ENCODE results near the gene ETHE1. TPM values are rescaled to one million over a fixed set of nuclear protein-coding genes. Genes with fewer than 3 reads are reported as not detected.

The ETHE1 gene
- total RNA-seq, 4 donors from 2014 or later: 33.3 to 55.9 (median 52.3) TPM

DNA sequence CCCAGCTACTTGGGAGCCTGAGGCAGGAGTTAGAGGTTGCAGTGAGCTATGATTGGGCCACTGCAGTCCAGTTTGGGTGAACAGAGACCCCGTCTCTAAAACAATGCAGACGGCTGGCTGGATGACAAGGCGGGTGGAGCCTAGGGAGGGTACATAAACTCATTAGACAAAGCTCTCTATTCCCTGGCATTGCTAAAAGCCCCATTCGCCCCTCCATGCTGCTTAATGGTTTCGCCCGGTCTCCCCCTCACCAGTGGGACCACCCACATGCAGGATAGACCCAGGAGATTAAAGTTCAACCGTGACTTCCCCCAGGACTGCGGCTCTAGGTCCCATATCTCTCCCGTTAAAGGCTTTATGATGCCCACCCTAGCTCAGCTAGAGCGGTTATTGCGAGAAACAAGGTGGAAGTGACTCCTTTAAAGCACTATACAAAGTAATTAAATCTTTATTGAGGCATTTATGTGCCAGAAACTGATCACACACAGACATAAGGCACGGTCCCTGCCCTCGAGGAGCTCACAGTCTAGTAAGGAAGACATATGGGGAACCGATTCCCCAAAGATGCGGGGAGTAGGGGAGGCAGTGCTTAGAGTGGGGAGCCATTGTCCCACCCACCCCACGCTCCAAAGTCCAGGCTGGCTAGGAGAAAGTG, 66.5 kb downstream of the ETHE1 start:
- TF ChIP-seq, protein P1, sequence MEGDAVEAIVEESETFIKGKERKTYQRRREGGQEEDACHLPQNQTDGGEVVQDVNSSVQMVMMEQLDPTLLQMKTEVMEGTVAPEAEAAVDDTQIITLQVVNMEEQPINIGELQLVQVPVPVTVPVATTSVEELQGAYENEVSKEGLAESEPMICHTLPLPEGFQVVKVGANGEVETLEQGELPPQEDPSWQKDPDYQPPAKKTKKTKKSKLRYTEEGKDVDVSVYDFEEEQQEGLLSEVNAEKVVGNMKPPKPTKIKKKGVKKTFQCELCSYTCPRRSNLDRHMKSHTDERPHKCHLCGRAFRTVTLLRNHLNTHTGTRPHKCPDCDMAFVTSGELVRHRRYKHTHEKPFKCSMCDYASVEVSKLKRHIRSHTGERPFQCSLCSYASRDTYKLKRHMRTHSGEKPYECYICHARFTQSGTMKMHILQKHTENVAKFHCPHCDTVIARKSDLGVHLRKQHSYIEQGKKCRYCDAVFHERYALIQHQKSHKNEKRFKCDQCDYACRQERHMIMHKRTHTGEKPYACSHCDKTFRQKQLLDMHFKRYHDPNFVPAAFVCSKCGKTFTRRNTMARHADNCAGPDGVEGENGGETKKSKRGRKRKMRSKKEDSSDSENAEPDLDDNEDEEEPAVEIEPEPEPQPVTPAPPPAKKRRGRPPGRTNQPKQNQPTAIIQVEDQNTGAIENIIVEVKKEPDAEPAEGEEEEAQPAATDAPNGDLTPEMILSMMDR (IDR thresholded peaks at IDR 0.05): no peak
- ATAC-seq: no peak
- Histone ChIP-seq H3K9me3 (no peaks in the 10 kb centered on the region), H3K36me3 (peaks cover 0 to 7% of the 10 kb centered on the region in 2 donors), H3K4me1 (peaks cover 0 to 30% (median 9%) of the 10 kb centered on the region in 3 donors), H3K27ac (no peak overlapping the region), H3K27me3 (no peaks in the 10 kb centered on the region), H3K4me3 (no peak overlapping the region)
- WGBS, 2 donors (ENCODE audit: low coverage in 1 of 2): 80 to 88% methylated on average over 6 to 12 of the region's 16 CpGs

DNA sequence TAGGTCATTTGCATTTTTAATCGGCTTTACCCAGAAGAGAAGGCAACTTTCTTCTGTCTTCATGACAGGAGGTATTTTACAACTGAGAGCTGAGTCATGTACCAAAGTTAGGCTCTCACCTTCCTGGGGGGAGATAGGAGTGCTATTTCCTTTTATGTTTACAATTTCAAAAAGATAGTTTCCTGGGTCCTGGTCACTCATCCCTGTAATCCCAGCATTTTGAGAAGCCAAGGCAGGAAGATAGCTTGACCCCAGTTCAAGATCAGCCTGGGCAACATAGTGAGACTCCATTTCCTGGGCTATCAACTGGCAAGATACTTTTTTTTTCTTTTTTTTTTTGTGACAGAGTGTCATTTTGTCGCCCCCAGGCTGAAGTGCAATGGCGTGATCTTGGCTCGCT, 69.2 kb downstream of the ETHE1 start:
- Histone ChIP-seq H3K9me3 (no peaks in the 10 kb centered on the region), H3K36me3 (peaks cover 0 to 7% of the 10 kb centered on the region in 2 donors), H3K4me1 (peaks cover 0 to 11% (median 0%) of the 10 kb centered on the region in 3 donors), H3K27ac (no peak overlapping the region), H3K27me3 (no peaks in the 10 kb centered on the region), H3K4me3 (no peak overlapping the region)
- TF ChIP-seq EP300 (IDR thresholded peaks at IDR 0.05) (no peak), POLR2A (IDR thresholded peaks at IDR 0.05) (no peak), POLR2AphosphoS5 (IDR thresholded peaks at IDR 0.05) (no peak)
- TF ChIP-seq, protein P1 (IDR thresholded peaks at IDR 0.05): no peak
- 68 to 90% methylated on average over 2 to 3 of the region's 4 CpGs for WGBS, 2 donors (ENCODE audit: low coverage in 1 of 2)
- no peak for ATAC-seq

Other genes with a start within 250 kb of the ETHE1 start
- 1 to 10 TPM in 1 of 4 donors, under 1 TPM in 3; 0.15 to 1.8 (median 0.69) TPM for gene CD177, start 173.5 kb downstream of the ETHE1 start, total RNA-seq
- gene TEX101, start 112.3 kb downstream of the ETHE1 start, total RNA-seq: not detected
- gene LYPD3, start 61.6 kb downstream of the ETHE1 start, total RNA-seq: 1 to 10 TPM in 3 of 4 donors, under 1 TPM in 1; 0.39 to 8.4 (median 2.7) TPM
- gene PHLDB3, start 22.5 kb downstream of the ETHE1 start, total RNA-seq: 10 to 100 TPM in 3 of 4 donors, 1 to 10 TPM in 1; 8.8 to 38.1 (median 14.9) TPM
- gene ZNF575, start 6.0 kb upstream of the ETHE1 start, total RNA-seq: 1 to 10 TPM in 1 of 4 donors, under 1 TPM in 1, not detected in 2; 0.66 to 3.3 TPM
- gene XRCC1, start 48.3 kb upstream of the ETHE1 start, total RNA-seq: 10 to 100 TPM; 17.9 to 31.0 (median 22.6) TPM
- 1 to 10 TPM; 2.3 to 9.4 (median 6.7) TPM for gene PINLYP, start 48.6 kb upstream of the ETHE1 start, total RNA-seq
- gene IRGQ, start 68.9 kb upstream of the ETHE1 start, total RNA-seq: 10 to 100 TPM; 25.5 to 38.5 (median 27.8) TPM
- gene ZNF576, start 69.4 kb upstream of the ETHE1 start, total RNA-seq: 10 to 100 TPM; 10.8 to 19.9 (median 14.2) TPM
- under 1 TPM in 1 of 4 donors, not detected in 3; 0.13 TPM for gene SRRM5, start 84.9 kb upstream of the ETHE1 start, total RNA-seq
- gene ZNF428, start 92.4 kb upstream of the ETHE1 start, total RNA-seq: 10 to 100 TPM; 33.9 to 54.1 (median 45.0) TPM
- gene CADM4, start 112.6 kb upstream of the ETHE1 start, total RNA-seq: 10 to 100 TPM; 19.8 to 52.5 (median 31.6) TPM
- 10 to 100 TPM in 3 of 4 donors, 1 to 10 TPM in 1; 3.4 to 25.8 (median 15.7) TPM for gene PLAUR, start 143.0 kb upstream of the ETHE1 start, total RNA-seq
- gene IRGC, start 188.9 kb upstream of the ETHE1 start, total RNA-seq: not detected
- gene SMG9, start 227.8 kb upstream of the ETHE1 start, total RNA-seq: 10 to 100 TPM in 3 of 4 donors, 1 to 10 TPM in 1; 8.9 to 25.9 (median 17.9) TPM